Stimulated activated naive CD8-positive, alpha-beta T cell treated with anti-CD3 and anti-CD28 coated beads, Interleukin-15, Interleukin-2, amounts not matched to agents 100 U/mL and 50 U/mL, for 24 hours (primary cell): Measurements from ENCODE around the gene CHRFAM7A.
A peak's percentile ranks its signal among the peaks of the same experiment; 100 is the strongest.
"Not testable (repeated sequence)": the region's sequence is repeated elsewhere in the genome, so short reads cannot be mapped to it uniquely, and the experiment has no call there.

Source experiments
- ATAC-seq: fragments of 150-1000 bp; cut with Tn5 transposase; one replicate; pipeline ENCODE4 v1.10.0; 2021
- DNase-seq: peaks from one replicate; pipeline ENCODE4 v3.0.0; 2021

The CHRFAM7A gene

DNA sequence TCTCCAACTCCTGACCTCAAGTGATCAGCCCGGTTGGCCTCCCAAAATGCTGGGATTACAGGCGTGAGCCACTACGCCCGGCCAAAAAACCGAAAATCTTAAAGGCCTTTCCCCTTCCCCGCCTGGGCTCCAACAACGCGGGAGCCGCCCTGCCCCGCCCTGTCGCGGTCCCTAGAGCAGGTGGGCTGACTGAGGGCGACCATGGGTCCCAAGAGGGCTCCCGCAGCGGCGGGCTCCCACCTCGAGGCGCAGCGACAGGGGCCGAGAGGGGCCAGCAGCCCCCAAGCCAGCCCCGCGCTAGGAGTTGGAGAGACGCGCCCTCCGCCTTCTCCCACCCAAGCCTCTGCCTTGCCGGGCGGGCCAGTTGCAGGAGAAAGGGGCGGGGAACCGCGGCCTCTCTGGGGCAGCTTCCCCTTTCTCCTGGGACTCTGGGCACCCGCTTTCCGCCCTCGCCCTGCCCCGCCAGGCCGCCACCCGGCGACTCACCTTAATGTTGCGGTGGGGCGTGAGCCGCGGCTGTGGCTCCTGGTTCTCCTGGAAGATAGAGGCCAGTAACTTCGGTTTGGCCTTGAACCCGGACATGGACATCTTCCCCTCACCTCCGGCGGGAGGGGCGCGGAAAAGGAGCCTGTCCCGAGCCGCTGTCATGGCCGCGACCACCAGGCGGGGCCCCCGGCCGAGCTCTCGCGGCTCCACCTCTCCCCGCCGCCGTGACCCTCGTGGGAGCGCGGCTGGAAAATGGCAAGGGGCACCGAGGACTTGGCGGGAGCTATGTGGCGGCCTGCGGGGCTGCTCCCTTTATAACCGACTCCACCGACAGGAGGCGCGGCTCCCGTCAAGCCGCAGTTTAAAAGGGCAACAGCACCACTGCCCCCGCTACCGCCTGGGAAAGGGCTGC, at the start of gene CHRFAM7A:
CHRFAM7A (minus strand) TSS at position 775 of the 898 bp plus-strand sequence. CDS start 10,189 bp downstream, outside the sequence.
- peak; percentile 55 for ATAC-seq
- not testable (repeated sequence) for DNase-seq

DNA sequence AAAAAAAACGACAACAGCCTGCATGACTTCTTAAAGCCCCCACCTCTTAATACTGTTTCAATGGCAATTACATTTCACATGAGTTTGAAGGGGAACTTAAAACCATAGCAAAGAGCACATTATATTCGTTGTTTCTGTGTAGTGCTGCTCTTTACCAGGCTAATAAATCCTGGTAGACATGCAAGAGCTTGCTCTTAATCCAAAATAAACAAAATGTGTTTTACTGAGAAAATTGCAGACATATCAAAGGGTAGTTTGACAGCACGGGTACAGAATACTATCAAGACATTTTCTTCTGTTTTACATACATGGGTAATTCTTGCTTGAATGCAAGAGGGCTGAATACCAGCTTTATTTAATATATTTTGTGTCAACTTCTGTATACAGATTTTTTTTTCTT, 45.0 kb upstream of the CHRFAM7A start:
- ATAC-seq, DNase-seq: not testable (repeated sequence)

GRCh38 chr15:30435878-30436277, 42.5 kb upstream of the CHRFAM7A start:
- DNase-seq, ATAC-seq: not testable (repeated sequence)

DNA sequence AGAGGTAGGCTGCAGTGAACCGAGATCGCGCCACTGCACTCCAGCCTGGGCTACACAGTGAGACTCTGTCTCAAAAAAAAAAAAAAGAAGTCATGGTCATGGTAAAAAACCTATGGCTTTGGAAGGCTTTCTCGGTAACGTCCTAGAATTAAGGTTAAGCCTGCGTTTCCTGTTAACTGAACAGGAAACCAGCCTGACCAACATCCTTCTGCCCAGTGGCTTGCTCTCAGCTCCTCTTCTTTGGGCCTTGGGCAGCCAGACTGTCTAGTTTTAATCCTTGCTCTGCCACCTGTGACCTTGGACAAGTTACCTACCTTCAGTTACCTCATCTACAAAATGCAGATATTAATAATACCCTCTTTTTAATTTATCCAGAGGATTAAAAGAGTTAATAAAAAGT, 27.4 kb upstream of the CHRFAM7A start:
- DNase-seq, ATAC-seq: not testable (repeated sequence)

DNA sequence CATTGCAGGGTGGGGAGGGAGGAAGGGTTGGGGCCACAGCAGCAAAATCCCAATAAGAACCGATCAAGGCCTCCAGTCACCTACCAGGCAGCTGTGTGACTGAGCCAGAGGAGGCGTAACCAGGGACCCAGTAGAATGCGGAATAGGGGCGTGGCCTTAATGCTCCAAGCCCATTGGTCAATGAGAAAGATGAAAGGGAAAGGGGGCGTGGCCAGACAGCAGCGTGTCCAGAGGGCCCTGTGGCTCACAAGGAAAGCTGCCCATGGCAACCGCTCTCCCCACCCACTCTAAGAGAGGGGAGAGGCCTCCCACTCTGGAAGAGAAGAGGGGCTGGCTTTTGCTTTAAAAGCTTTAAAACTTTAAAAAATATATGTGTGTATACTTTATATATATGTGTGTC, 20.8 kb upstream of the CHRFAM7A start, which contains the start of gene GOLGA8R:
GOLGA8R (minus strand) TSS at position 101 of the 400 bp plus-strand sequence; CDS start at position 3, 98 bp downstream.
- not testable (repeated sequence) for ATAC-seq, DNase-seq

GRCh38 chr15:30407636-30408035, 14.3 kb upstream of the CHRFAM7A start:
- ATAC-seq, DNase-seq: not testable (repeated sequence)

DNA sequence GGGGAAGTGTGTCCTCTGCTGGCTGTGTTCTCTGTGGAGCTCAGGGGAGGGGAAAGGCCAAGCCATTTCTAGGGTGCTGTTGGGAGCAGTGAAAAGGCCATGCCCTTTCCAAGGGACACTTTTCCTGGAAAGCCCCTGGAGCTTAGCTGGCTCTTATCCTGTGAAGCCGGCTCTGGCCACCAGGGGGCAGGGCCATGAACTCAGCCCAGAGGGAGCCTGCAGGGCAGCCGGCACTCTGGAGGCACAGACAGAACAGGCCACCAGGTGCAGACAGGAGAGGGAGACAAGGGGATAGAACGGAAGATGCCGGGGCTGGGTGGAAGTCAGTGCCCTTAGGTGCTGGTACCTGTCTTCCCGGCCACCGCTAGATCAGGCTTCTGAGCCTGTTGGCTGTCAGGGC, 5.6 kb upstream of the CHRFAM7A start:
- peak; percentile 77 for ATAC-seq
- DNase-seq: peak; percentile 76

DNA sequence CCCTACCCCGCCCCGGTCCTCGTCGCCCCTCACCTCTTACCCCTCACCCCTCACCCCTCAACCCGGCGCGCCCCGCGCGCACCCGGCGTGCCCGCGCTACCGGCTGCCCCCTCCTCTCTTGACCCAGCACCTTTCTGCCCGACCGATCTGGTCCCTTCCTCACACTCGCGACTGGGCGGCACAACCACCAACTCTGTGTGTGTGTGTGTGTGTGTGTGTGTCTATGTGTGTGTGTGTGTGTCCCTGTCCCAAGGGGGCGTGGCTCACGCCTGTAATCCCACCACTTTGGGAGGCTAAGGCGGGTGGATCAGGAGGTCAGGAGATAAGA, 288 bp upstream of the CHRFAM7A start:
- not testable (repeated sequence) for DNase-seq
- peak; percentile 40 for ATAC-seq

GRCh38 chr15:30386318-30386887, 6.9 kb downstream of the CHRFAM7A start:
- not testable (repeated sequence) for DNase-seq
- ATAC-seq: peak; percentile 43

- not testable (repeated sequence) for ATAC-seq, DNase-seq
Measured at GRCh38 chr15:30377082-30377413, 16.3 kb downstream of the CHRFAM7A start.

DNA sequence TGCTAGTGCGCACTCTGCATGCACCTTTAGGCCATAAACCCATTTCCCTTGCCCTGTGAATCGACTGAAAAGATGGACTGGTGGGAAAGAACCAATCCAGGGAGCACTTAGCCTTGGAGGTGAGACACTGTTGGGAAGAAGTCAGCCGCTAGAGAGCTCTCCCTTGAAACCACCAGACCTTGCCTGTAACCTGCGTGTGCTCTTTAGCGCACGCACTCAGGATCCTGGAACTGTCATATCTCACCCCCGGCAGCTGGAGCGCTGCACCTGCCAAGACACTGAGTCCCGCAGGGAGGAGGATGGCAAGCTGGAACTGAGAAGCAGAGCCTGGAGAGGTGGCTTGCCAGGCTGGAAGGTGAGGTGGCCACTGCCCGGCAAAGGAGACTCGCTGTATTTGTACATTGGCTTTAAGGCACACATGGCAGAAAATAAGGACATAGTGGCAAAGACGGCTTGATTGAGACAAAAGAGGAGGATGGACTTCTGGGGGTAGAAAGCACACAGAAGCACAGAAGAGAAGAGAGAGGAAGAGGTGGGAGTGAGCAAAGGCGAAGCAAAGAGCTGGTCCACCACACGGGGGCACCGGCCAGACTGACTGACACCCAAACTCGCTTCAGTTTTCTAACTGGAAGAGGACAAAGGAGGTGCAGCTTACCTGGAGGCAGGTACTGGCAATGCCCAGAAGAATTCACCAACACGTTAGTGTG, 16.8 kb downstream of the CHRFAM7A start:
- ATAC-seq: not testable (repeated sequence)

DNA sequence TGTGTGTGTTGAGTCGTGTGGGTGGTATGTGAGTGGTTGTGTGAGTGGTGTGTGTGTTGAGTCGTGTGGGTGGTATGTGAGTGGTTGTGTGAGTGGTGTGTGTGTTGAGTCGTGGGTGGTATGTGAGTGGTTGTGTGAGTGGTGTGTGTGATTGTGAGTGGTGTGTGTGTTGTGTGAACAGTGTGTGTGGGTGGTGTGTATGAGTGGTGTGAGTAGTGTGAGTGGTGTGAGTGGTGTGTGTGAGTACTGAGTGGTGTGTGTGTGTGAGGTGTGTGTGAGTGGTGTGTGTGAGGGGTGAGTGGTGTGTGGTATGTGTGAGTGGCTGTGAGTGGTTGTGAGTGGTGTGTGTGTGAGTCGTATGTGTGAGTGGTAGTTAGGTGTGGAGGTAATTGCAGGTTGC, 17.5 kb downstream of the CHRFAM7A start:
- DNase-seq, ATAC-seq: not testable (repeated sequence)

More for the DNA sequence above, 16.8 kb downstream of the CHRFAM7A start:
- not testable (repeated sequence) for DNase-seq

GRCh38 chr15:30374862-30375261, 18.5 kb downstream of the CHRFAM7A start:
- DNase-seq, ATAC-seq: not testable (repeated sequence)

GRCh38 chr15:30368271-30368670, 25.1 kb downstream of the CHRFAM7A start:
- not testable (repeated sequence) for DNase-seq, ATAC-seq

DNA sequence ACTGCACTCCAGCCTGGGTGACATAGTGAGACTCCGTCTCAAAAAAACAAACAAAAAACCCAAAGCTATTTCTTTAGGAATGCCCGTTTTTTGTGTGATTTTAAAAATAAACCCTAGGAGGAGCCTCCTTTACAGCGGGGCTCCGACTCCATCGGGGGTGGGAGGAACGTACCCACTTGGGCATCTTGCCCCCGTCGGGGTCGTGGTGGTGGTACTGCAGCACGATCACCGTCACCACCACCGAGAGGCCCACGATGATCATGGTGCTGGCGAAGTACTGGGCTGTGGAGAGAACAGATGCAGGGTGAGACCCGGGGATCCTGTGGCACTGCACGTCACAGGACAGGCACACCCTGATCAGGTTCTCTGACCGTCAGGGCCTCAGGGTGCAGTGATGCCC, 26.1 kb downstream of the CHRFAM7A start:
- not testable (repeated sequence) for DNase-seq, ATAC-seq

- not testable (repeated sequence) for ATAC-seq, DNase-seq
Measured at GRCh38 chr15:30361404-30361803, 31.9 kb downstream of the CHRFAM7A start.

- ATAC-seq, DNase-seq: not testable (repeated sequence)
Measured at GRCh38 chr15:30360990-30361389, 32.4 kb downstream of the CHRFAM7A start.

DNA sequence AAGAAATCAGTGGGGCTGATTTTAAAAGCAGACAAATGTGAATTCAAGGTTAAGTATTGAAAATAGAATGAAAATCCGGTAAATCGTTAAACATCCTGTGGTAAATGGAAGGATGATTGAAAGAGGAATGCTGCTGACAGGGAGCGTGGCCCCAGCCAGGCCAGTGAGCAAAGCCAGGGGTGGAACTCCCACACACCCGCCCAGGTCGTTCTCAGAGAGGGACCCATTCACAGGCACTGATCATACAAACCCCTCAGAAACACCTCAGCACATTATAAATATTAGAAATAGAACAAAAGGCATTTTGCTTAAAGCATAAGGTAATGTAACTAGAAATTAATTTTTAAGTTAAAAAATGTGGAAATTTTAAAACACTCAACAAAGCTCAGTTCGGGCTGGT, 38.3 kb downstream of the CHRFAM7A start:
- ATAC-seq, DNase-seq: not testable (repeated sequence)

DNA sequence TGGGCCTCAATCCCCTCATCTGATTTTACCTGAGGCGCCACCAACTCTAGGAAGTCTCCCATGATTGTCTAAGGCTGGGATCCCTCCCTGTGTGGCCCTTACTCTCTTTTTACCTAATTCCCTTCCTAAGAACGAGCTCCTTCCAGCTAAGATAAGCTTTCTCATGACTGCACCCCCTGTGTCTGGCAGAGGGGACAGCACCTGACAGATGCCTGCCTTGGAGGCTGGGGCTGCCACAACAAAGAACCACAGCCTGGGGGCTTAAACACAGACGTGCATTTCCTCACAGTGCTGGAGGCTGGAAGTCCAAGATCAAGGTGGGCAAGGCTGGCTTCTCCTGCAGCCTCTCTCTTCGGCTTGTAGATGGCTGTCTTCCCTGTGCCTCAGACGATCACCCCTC, 43.5 kb downstream of the CHRFAM7A start:
- DNase-seq, ATAC-seq: not testable (repeated sequence)

DNA sequence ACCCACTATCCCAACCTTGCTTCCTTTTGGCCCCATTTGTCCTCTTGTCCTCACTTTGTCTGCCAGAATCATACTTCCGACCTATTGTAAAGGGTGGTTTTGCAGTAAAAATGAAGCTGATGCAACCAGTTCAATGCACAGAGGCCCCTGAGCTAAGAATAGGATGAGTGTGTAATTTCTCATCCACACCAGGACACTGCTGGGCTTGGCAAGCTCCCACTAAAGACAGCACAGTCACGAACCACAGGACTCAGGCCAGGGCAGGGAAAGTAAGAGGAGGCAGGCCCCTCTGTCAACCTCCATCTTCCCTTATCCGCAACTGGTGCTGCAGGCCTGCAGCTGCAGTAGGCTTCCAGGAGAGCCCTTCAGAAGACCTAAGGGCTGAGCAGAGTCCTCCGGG, 56.8 kb downstream of the CHRFAM7A start:
- not testable (repeated sequence) for DNase-seq, ATAC-seq

- not testable (repeated sequence) for ATAC-seq, DNase-seq
Measured at GRCh38 chr15:30334152-30334551, 59.2 kb downstream of the CHRFAM7A start.

DNA sequence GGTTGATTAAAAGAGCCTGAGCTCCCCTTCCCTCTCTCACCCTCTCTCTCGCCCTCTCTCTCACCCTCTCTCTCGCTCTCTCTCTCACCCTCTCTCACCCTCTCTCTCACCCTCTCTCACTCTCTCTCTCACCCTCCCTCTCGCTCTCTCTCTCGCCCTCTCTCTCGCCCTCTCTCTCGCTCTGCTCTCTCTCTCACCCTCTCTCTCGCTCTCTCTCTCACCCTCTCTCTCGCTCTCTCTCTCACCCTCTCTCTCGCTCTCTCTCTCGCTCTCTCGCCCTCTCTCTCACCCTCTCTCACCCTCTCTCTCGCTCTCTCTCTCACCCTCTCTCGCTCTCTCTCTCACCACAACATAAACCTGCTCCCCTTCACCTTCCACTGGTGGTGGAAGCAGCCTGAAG, 67.2 kb downstream of the CHRFAM7A start:
- not testable (repeated sequence) for ATAC-seq, DNase-seq
